HepG2 (cell line): ENCODE data around the gene CAPN12. TPM values are rescaled to one million over a fixed set of nuclear protein-coding genes. Genes with fewer than 3 reads are reported as not detected.

Source experiments
- ATAC-seq: fragments of 200-7000 bp; cut with Tn5 transposase; 3 replicates; pipeline ENCODE4 v1.9.1; 2020; ENCODE audit warnings: mild to moderate bottlenecking, moderate library complexity
- BruUV-seq: library from RNA; stranded (reverse); fragments of 400-500 nt; replicated peaks from 2 replicates; lab custom pipeline; 2021; lab: Mats Ljungman, UMichigan
- CTCF ChIA-PET: fragments of 300-600 bp; formaldehyde crosslinking; extraction: SDS; loops from one replicate; lab custom pipeline; 2021; ENCODE audit warnings: low total read pairs, inconsistent platforms, low intra/inter-chr PET ratio; lab: Yijun Ruan, JAX
- POLR2A ChIA-PET: fragments of 350-600 bp; sonication (Branson Sonifier 250); formaldehyde crosslinking; loops from one replicate; lab custom pipeline; 2020; ENCODE audit warnings: antibody characterized with exemption, inconsistent platforms; lab: Yijun Ruan, JAX
- DNase-seq: peaks from one replicate; pipeline ENCODE4 v3.0.0-alpha.2; 2015; ENCODE audit warnings: low spot score
- FAIRE-seq: peaks from 3 replicates; lab custom pipeline; 2011; peaks lifted over from hg19 to GRCh38; lab: Jason Lieb, UNC
- H2AFZ ChIP-seq: one replicate; pipeline ENCODE4 v1.6.1; 2011; ENCODE audit warnings: low read length, inconsistent platforms
- H3K27ac ChIP-seq: fragments of 300-600 bp; 3 replicates; pipeline ENCODE4 v1.8.0; 2011; ENCODE audit warnings: mixed run types, mild to moderate bottlenecking, mixed read lengths, low read length, inconsistent platforms; ENCODE audit not compliant: insufficient read depth; ENCODE audit errors: extremely low read length
- H3K27me3 ChIP-seq, 2 experiments: fragments of 200-600 bp in 1 of 2; 2 replicates in 1 of 2; 3 replicates in 1 of 2; pipeline versions ENCODE4 v1.6.0 to v1.8.0; 2011; ENCODE audit warnings: low read length in 2 of 2, mild to moderate bottlenecking in 2 of 2, moderate library complexity in 2 of 2, inconsistent platforms in 1 of 2; ENCODE audit not compliant: insufficient read depth in 2 of 2, control insufficient read depth in 1 of 2
- H3K36me3 ChIP-seq, 2 experiments: fragments of 200-600 bp in 1 of 2; replicated peaks in 1 of 2; 2 replicates in 1 of 2; 3 replicates in 1 of 2; pipeline versions ENCODE4 v1.5.1 to v1.8.0; 2011; ENCODE audit warnings: low read length in 2 of 2, inconsistent platforms in 1 of 2; ENCODE audit not compliant: insufficient read depth in 2 of 2, control insufficient read depth in 1 of 2
- H3K4me1 ChIP-seq: 2 replicates; pipeline ENCODE4 v1.5.1; 2012; ENCODE audit warnings: low read length, inconsistent platforms; ENCODE audit not compliant: insufficient read depth
- H3K4me2 ChIP-seq: 2 replicates; pipeline ENCODE4 v1.6.0; 2011; ENCODE audit warnings: low read depth, low read length, inconsistent platforms
- H3K4me3 ChIP-seq, 3 experiments: fragments of 200-600 bp in 1 of 3; sonication (generic), shearing (Covaris generic) in 1 of 3; replicated peaks in 1 of 3; 2 replicates each; pipeline ENCODE4 v1.5.1; 2011 to 2016; ENCODE audit warnings: low read length in 3 of 3, inconsistent platforms in 2 of 3, low read depth in 2 of 3, mild to moderate bottlenecking in 2 of 3, control low read depth in 1 of 3, mixed read lengths in 1 of 3; ENCODE audit not compliant: insufficient read depth in 1 of 3
- H3K79me2 ChIP-seq: one replicate; pipeline ENCODE4 v1.6.1; 2011; ENCODE audit warnings: low read length, inconsistent platforms; ENCODE audit not compliant: insufficient read depth
- H3K9ac ChIP-seq: 2 replicates; pipeline ENCODE4 v1.6.0; 2011; ENCODE audit warnings: mild to moderate bottlenecking, low read depth, low read length, inconsistent platforms; ENCODE audit not compliant: insufficient read depth
- H3K9me3 ChIP-seq: 2 replicates; pipeline ENCODE4 v1.5.1; 2012; ENCODE audit warnings: mild to moderate bottlenecking, low read length
- H4K20me1 ChIP-seq: 2 replicates; pipeline ENCODE4 v1.6.0; 2011; ENCODE audit warnings: inconsistent platforms, mild to moderate bottlenecking, low read length, moderate library complexity; ENCODE audit not compliant: insufficient read depth
- AGO1 ChIP-seq: fragments of 200-400 bp; formaldehyde crosslinking; IDR thresholded peaks from 2 replicates; pipeline ENCODE4 v1.6.1; 2017; ENCODE audit warnings: mild to moderate bottlenecking, low read depth, low read length, moderate library complexity; ENCODE audit not compliant: poor library complexity, severe bottlenecking
- CEBPB ChIP-seq: IDR thresholded peaks from 2 replicates; pipeline ENCODE4 v1.6.1; 2011; ENCODE audit warnings: low read depth, low read length, improper control_type of control experiment, borderline replicate concordance
- DNMT3B ChIP-seq: conservative IDR thresholded peaks from 2 replicates; pipeline ENCODE4 v1.6.1; 2016; ENCODE audit warnings: missing biosample characterization, control low read depth
- KMT2A ChIP-seq: sonication (generic); formaldehyde crosslinking; IDR thresholded peaks from 2 replicates; pipeline ENCODE4 v1.4.0; 2020; ENCODE audit warnings: missing genetic modification reagents
- MYC ChIP-seq: sonication (generic); formaldehyde crosslinking; IDR thresholded peaks from 2 replicates; pipeline ENCODE4 v1.9.0; 2021; ENCODE audit warnings: missing genetic modification reagents, borderline replicate concordance
- POGZ ChIP-seq: sonication (generic); formaldehyde crosslinking; IDR thresholded peaks from 2 replicates; pipeline ENCODE4 v1.4.0; 2020; ENCODE audit warnings: mild to moderate bottlenecking, missing genetic modification reagents
- RBM22 ChIP-seq: fragments of 200-400 bp; formaldehyde crosslinking; optimal IDR thresholded peaks from 2 replicates; pipeline ENCODE3; 2017; ENCODE audit warnings: mild to moderate bottlenecking, low read length, moderate library complexity
- RXRA ChIP-seq: sonication (generic); formaldehyde crosslinking; IDR thresholded peaks from 2 replicates; pipeline ENCODE4 v1.5.1; 2020; ENCODE audit warnings: missing genetic modification reagents
- SOX6 ChIP-seq, 2 experiments: fragments of 450-650 bp in 1 of 2; sonication (generic) in 1 of 2; formaldehyde crosslinking in 1 of 2; IDR thresholded peaks; 2 replicates each; pipeline versions ENCODE4 v1.4.0 to v1.6.1; 2017 to 2020; ENCODE audit warnings: antibody characterized with exemption in 1 of 2, mild to moderate bottlenecking in 1 of 2, missing genetic modification reagents in 1 of 2
- SRY ChIP-seq: sonication (generic); formaldehyde crosslinking; IDR thresholded peaks from 2 replicates; pipeline ENCODE4 v1.8.0; 2022; ENCODE audit warnings: mild to moderate bottlenecking, missing genetic modification reagents
- ZNF326 ChIP-seq: sonication (generic); formaldehyde crosslinking; IDR thresholded peaks from 2 replicates; pipeline ENCODE4 v1.4.0; 2020; ENCODE audit warnings: missing genetic modification reagents, borderline replicate concordance
- ZNF432 ChIP-seq: sonication (generic); formaldehyde crosslinking; IDR thresholded peaks from 2 replicates; pipeline ENCODE4 v1.5.0; 2020; ENCODE audit warnings: missing genetic modification reagents, mild to moderate bottlenecking, borderline replicate concordance
- ZNF761 ChIP-seq: sonication (generic); formaldehyde crosslinking; conservative IDR thresholded peaks from 2 replicates; pipeline ENCODE4 v1.4.0; 2020; ENCODE audit warnings: mild to moderate bottlenecking, missing genetic modification reagents
- ZNF773 ChIP-seq: sonication (generic); formaldehyde crosslinking; IDR thresholded peaks from 2 replicates; pipeline ENCODE4 v1.4.0; 2020; ENCODE audit warnings: missing genetic modification reagents, borderline replicate concordance
- ZNF878 ChIP-seq: sonication (generic); formaldehyde crosslinking; IDR thresholded peaks from 2 replicates; pipeline ENCODE4 v1.8.1; 2023; ENCODE audit warnings: mild to moderate bottlenecking, missing genetic modification reagents, moderate library complexity
- WGBS: methylation state at CpG from one replicate; pipeline ENCODE4 v1.1.6; 2017; ENCODE audit warnings: low lambda C conversion rate; 5-methylcytosine and 5-hydroxymethylcytosine counted together
- in situ Hi-C: cut with HindIII; loops from 2 replicates; pipeline ENCODE4 v1.10.0; 2017; ENCODE audit warnings: low pct_unique_long_range_greater_than_20kb; ENCODE audit not compliant: extremely low pct_ligation_motif_present
- intact Hi-C: fragments of 100-400 bp; cut with micrococcal nuclease; formaldehyde crosslinking; loops from one replicate; pipeline ENCODE4 v1.10.0; 2022; ENCODE audit not compliant: unreplicated experiment
- polyA plus RNA-seq, 8 experiments: library from polyadenylated mRNA; depleted of rRNA in 3 of 8; stranded (reverse) in 7 of 8; unstranded in 1 of 8; fragments of >200 nt; fragmentation: Illumina TruSeq in 4 of 8; extraction: Trizol in 4 of 8; gene quantifications; 2 replicates each; pipeline versions ENCODE4 v1.2.1 to v1.2.3, GENCODE V29; 2011 to 2016; ENCODE audit warnings: low read depth in 4 of 8, missing spikeins in 1 of 8, mixed read lengths in 1 of 8; ENCODE audit not compliant: insufficient read depth in 1 of 8
- total RNA-seq, 5 experiments: library from RNA; depleted of rRNA; stranded (reverse); fragments of >200 nt; fragmentation: Illumina TruSeq; extraction: Trizol; gene quantifications; 2 replicates each; pipeline ENCODE4 v1.2.3, GENCODE V29; 2016; ENCODE audit warnings: low read depth in 1 of 5
- TF ChIP-seq, protein P1 (sequence below): sonication (generic); formaldehyde crosslinking; IDR thresholded peaks from 2 replicates; pipeline ENCODE4 v1.5.0; 2020; ENCODE audit warnings: missing genetic modification reagents
- TF ChIP-seq, protein P2 (sequence below): sonication (generic); formaldehyde crosslinking; conservative IDR thresholded peaks from 2 replicates; pipeline ENCODE4 v1.8.0; 2022; ENCODE audit warnings: mild to moderate bottlenecking, moderate library complexity, missing genetic modification reagents

CAPN12 gene
- total and polyA plus RNA-seq, 2 of the 13 experiments (the other 11 are each of a cell fraction or from before 2014, with no cell fraction given), result 1.6 to 13.6 TPM

DNA sequence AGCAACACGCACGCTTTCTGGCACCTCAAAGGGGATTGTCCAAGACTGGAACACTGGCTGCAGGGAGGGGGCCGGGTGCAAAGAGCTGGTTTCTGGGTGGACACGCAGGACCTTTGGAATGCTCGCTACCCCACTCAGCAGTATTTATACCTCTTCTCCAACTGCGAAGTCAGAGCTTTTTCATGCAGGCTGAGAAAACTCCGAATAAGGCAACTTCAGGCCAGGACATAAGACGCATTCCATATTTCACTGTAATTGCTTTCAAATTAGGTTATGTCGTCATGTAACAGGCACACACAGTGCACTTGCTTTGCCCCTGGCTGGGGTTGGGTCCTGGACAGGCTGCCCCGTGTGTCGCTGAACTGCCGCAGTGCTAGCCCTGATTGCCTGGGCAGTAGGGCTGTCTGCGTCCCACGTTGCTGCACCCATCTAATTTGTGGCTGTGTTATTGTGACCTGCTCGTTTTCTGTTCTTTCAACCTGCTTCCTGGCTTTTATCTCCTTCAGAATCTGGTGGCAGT is 52.3 kb downstream of the CAPN12 start:
- no peak for DNase-seq
- no TSS peak for BruUV-seq
- H3K4me3 ChIP-seq, result no peak overlapping the region
- no peak for FAIRE-seq
- peak overlapping the region; percentile 10 for H3K27ac ChIP-seq
- 88% methylated on average over 14 of the region's 15 CpGs for WGBS
- H3K27me3 ChIP-seq, result no peaks in the 10 kb centered on the region
- no peak overlapping the region for H3K4me2 ChIP-seq
- no peak overlapping the region for H3K9ac ChIP-seq
- peaks cover 95% of the 10 kb centered on the region for H3K79me2 ChIP-seq
- ChIA-PET CTCF (no interaction called here), POLR2A (interaction anchor here (1.1 to 3.0 kb wide), 3 partner anchors 9 to 45 kb away, joined by 3 to 9 read pairs (median 4); partner anchors contain the start of gene ACTN4)
- H3K4me1 ChIP-seq, result peaks cover 100% of the 10 kb centered on the region
- H3K36me3 ChIP-seq, result peaks cover 25 to 58% of the 10 kb centered on the region in 2 experiments
- H2AFZ ChIP-seq, result no peak overlapping the region
- TF ChIP-seq ZNF773 (CRISPR knock-in tag) (no peak), CEBPB (no peak), RBM22 (peak; percentile 39)
- in situ Hi-C loops, result no loop called here
- peaks cover 14% of the 10 kb centered on the region; the same call in 1 of the 2 replicates for H4K20me1 ChIP-seq
- intact Hi-C loops, result no loop called here
- no peaks in the 10 kb centered on the region for H3K9me3 ChIP-seq
- no peak for ATAC-seq

DNA sequence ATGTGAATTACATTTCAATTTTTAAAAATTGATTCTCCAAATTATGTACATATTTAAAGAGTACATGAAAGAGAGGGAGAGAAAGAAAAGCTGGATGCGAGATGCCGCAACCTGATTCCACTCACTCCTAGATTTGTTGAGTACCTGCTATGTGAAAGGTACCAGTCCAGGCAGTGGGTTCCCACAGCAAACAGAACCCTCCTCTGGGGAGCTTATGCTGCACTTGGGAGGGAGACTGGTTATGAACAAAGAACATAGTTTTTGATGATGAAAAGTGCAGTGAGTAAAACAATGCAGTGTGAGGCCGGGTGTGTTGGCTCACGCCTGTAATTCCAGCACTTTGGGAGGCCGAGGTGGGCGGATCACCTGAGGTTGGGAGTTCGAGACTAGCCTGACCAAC is 53.4 kb downstream of the CAPN12 start:
- no peak for FAIRE-seq
- Histone ChIP-seq H3K27me3 (no peaks in the 10 kb centered on the region), H2AFZ (no peak overlapping the region), H3K9ac (no peak overlapping the region), H3K4me3 (no peak overlapping the region), H3K4me1 (peaks cover 100% of the 10 kb centered on the region), H3K27ac (no peak overlapping the region), H3K4me2 (no peak overlapping the region), H4K20me1 (peaks cover 18% of the 10 kb centered on the region; the same call in 1 of the 2 replicates), H3K79me2 (peaks cover 95% of the 10 kb centered on the region), H3K9me3 (no peaks in the 10 kb centered on the region), H3K36me3 (peaks cover 22 to 47% of the 10 kb centered on the region in 2 experiments)
- ATAC-seq, result no peak
- intact Hi-C loops (no loop called here), in situ Hi-C loops (no loop called here)
- 96% methylated on average over 7 of the region's 7 CpGs for WGBS
- BruUV-seq, result no TSS peak
- no peak for DNase-seq
- POLR2A ChIA-PET, result interaction anchor here (2.4 to 3.0 kb wide), 2 partner anchors 10 to 43 kb away, joined by 9 to 10 read pairs; partner anchors contain the start of gene ACTN4
- CTCF ChIA-PET, result no interaction called here
- TF ChIP-seq ZNF761 (CRISPR knock-in tag) (no peak), RXRA (CRISPR knock-in tag) (no peak), SOX6 (IDR thresholded peaks at IDR 0.05) (no peak), SOX6 (CRISPR knock-in tag; IDR thresholded peaks at IDR 0.05) (no peak), SRY (no peak), ZNF326 (CRISPR knock-in tag) (no peak), MYC (no peak), DNMT3B (CRISPR knock-in tag) (no peak), ZNF432 (CRISPR knock-in tag) (no peak), POGZ (CRISPR knock-in tag) (no peak), ZNF878 (CRISPR knock-in tag) (no peak), KMT2A (CRISPR knock-in tag) (no peak), AGO1 (no peak)
- TF ChIP-seq, protein P1, sequence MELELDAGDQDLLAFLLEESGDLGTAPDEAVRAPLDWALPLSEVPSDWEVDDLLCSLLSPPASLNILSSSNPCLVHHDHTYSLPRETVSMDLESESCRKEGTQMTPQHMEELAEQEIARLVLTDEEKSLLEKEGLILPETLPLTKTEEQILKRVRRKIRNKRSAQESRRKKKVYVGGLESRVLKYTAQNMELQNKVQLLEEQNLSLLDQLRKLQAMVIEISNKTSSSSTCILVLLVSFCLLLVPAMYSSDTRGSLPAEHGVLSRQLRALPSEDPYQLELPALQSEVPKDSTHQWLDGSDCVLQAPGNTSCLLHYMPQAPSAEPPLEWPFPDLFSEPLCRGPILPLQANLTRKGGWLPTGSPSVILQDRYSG (CRISPR knock-in tag), result no peak
- TF ChIP-seq, protein P2, sequence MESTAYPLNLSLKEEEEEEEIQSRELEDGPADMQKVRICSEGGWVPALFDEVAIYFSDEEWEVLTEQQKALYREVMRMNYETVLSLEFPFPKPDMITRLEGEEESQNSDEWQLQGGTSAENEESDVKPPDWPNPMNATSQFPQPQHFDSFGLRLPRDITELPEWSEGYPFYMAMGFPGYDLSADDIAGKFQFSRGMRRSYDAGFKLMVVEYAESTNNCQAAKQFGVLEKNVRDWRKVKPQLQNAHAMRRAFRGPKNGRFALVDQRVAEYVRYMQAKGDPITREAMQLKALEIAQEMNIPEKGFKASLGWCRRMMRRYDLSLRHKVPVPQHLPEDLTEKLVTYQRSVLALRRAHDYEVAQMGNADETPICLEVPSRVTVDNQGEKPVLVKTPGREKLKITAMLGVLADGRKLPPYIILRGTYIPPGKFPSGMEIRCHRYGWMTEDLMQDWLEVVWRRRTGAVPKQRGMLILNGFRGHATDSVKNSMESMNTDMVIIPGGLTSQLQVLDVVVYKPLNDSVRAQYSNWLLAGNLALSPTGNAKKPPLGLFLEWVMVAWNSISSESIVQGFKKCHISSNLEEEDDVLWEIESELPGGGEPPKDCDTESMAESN (CRISPR knock-in tag), result no peak
